Activated CD4-positive, alpha-beta T cell treated with anti-CD3 and anti-CD28 coated beads, Interleukin-2, amount 50 U/mL, for 4 hours (primary cell): ENCODE results near the gene MAP3K2.

Source experiments
- DNase-seq, 2 experiments: peaks; one replicate each; pipeline ENCODE4 v3.0.0-alpha.2; 2020

The MAP3K2 gene, protein sequence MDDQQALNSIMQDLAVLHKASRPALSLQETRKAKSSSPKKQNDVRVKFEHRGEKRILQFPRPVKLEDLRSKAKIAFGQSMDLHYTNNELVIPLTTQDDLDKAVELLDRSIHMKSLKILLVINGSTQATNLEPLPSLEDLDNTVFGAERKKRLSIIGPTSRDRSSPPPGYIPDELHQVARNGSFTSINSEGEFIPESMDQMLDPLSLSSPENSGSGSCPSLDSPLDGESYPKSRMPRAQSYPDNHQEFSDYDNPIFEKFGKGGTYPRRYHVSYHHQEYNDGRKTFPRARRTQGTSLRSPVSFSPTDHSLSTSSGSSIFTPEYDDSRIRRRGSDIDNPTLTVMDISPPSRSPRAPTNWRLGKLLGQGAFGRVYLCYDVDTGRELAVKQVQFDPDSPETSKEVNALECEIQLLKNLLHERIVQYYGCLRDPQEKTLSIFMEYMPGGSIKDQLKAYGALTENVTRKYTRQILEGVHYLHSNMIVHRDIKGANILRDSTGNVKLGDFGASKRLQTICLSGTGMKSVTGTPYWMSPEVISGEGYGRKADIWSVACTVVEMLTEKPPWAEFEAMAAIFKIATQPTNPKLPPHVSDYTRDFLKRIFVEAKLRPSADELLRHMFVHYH

GRCh38 chr2:127387655-127388422 is at the start of gene MAP3K2:
Gene MAP3K2 (minus strand): TSS chr2:127387975. CDS start chr2:127343129, 44,846 bp downstream.
- peak; percentile 91 for DNase-seq

GRCh38 chr2:127437056-127437455 is 49.3 kb upstream of the MAP3K2 start:
- DNase-seq: no peak

- no peak for DNase-seq
These were observed 46.7 kb upstream of the MAP3K2 start for GRCh38 chr2:127434515-127434914.

DNA sequence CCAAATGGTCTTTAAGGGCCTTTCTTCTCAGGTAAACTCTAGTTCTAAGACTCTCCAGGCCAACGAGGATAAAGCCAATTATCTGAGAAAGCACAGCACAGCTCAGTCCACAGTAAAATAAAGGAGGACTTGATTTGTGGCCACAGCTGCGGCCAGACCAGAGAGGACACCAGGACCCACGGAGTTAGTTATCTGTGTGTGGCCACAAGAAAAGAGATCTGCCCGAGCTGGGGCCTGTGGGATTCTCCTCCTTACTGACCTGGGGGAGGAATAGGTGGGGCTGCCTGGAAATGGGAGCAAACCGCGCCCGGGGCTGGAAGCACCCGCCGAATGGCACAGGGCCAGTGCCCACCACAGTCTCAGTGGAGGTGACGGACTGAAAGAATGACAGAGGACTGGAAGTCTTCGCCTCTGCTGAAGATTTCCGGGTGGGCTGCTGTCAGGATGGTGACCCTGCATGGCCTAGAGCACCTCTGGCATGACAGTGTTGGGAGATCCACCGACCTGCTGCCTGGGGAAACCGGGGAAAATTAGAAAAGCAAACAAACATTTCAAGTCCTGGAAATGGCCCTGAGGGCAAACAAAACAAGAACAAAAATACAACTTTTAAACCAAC is 43.7 kb upstream of the MAP3K2 start:
- DNase-seq: no peak

DNA sequence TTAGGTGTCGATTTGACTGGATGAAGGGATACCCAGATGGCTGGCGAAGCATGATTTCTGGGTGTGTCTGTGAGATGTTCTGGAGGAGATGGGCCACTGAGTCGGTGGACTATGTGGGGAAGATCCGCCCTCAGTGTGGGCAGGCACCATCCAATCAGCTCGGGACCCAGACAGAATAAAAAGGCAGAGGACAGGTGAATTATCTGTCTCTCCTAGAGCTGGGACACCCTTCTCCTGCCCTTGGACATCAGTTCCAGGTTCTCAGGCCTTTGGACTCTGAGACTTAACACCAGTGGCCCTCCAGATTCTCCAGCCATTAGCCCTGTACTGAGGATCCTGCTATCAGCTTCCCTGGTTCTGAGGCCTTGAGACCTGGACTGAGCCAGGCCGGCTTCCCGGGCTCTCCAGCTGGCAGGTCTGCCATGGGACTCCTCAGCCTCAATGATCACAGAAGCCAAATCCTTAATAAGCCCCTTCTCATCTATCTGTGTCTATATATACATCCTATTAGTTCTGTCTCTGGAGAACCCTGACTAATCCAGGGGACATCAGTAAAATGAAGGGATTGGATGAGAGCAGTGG is 42.2 kb upstream of the MAP3K2 start:
- no peak for DNase-seq

- no peak for DNase-seq
These were observed 41.5 kb upstream of the MAP3K2 start for GRCh38 chr2:127429291-127429690.

DNA sequence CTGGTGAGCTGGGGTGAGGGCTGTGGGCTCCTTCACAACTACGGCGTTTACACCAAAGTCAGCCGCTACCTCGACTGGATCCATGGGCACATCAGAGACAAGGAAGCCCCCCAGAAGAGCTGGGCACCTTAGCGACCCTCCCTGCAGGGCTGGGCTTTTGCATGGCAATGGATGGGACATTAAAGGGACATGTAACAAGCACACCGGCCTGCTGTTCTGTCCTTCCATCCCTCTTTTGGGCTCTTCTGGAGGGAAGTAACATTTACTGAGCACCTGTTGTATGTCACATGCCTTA is 41.0 kb upstream of the MAP3K2 start:
- no peak for DNase-seq

- DNase-seq: no peak
These were observed 40.5 kb upstream of the MAP3K2 start for GRCh38 chr2:127428057-127428814.

- no peak for DNase-seq
These were observed 39.7 kb upstream of the MAP3K2 start for GRCh38 chr2:127427376-127428056.

DNA sequence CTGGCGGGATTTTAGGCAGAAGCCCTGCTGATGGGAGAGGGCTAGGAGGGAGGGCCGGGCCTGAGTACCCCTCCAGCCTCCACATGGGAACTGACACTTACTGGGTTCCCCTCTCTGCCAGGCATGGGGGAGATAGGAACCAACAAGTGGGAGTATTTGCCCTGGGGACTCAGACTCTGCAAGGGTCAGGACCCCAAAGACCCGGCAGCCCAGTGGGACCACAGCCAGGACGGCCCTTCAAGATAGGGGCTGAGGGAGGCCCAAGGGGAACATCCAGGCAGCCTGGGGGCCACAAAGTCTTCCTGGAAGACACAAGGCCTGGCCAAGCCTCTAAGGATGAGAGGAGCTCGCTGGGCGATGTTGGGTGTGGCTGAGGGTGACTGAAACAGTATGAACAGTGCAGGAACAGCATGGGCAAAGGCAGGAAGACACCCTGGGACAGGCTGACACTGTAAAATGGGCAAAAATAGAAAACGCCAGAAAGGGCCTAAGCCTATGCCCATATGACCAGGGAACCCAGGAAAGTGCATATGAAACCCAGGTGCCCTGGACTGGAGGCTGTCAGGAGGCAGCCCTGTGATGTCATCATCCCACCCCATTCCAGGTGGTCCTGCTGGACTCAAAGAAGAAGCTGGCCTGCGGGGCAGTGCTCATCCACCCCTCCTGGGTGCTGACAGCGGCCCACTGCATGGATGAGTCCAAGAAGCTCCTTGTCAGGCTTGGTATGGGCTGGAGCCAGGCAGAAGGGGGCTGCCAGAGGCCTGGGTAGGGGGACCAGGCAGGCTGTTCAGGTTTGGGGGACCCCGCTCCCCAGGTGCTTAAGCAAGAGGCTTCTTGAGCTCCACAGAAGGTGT is 39.0 kb upstream of the MAP3K2 start:
- no peak for DNase-seq

DNA sequence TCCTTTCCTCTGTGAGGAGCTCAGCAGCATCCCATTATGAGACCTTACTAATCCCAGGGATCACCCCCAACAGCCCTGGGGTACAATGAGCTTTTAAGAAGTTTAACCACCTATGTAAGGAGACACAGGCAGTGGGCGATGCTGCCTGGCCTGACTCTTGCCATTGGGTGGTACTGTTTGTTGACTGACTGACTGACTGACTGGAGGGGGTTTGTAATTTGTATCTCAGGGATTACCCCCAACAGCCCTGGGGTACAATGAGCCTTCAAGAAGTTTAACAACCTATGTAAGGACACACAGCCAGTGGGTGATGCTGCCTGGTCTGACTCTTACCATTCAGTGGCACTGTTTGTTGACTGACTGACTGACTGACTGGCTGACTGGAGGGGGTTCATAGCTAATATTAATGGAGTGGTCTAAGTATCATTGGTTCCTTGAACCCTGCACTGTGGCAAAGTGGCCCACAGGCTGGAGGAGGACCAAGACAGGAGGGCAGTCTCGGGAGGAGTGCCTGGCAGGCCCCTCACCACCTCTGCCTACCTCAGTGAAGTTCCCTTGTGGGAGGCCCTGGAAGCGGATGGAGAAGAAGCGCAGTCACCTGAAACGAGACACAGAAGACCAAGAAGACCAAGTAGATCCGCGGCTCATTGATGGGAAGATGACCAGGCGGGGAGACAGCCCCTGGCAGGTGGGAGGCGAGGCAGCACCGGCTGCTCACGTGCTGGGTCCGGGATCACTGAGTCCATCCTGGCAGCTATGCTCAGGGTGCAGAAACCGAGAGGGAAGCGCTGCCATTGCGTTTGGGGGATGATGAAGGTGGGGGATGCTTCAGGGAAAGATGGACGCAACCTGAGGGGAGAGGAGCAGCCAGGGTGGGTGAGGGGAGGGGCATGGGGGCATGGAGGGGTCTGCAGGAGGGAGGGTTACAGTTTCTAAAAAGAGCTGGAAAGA is 38.0 kb upstream of the MAP3K2 start:
- DNase-seq: no peak

DNA sequence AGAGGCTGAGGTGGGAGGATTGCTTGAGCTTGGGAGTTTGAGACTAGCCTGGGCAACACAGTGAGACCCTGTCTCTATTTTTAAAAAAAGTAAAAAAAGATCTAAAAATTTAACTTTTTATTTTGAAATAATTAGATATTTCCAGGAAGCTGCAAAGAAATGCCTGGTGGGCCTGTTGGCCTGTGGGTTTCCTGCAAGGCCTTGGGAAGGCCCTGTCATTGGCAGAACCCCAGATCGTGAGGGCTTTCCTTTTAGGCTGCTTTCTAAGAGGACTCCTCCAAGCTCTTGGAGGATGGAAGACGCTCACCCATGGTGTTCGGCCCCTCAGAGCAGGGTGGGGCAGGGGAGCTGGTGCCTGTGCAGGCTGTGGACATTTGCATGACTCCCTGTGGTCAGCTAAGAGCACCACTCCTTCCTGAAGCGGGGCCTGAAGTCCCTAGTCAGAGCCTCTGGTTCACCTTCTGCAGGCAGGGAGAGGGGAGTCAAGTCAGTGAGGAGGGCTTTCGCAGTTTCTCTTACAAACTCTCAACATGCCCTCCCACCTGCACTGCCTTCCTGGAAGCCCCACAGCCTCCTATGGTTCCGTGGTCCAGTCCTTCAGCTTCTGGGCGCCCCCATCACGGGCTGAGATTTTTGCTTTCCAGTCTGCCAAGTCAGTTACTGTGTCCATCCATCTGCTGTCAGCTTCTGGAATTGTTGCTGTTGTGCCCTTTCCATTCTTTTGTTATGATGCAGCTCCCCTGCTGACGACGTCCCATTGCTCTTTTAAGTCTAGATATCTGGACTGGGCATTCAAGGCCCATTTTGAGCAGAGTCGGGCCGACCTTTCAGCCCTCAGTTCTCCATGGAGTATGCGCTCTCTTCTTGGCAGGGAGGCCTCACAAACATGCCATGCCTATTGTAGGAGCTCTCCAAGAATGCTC is 37.1 kb upstream of the MAP3K2 start:
- no peak for DNase-seq

DNA sequence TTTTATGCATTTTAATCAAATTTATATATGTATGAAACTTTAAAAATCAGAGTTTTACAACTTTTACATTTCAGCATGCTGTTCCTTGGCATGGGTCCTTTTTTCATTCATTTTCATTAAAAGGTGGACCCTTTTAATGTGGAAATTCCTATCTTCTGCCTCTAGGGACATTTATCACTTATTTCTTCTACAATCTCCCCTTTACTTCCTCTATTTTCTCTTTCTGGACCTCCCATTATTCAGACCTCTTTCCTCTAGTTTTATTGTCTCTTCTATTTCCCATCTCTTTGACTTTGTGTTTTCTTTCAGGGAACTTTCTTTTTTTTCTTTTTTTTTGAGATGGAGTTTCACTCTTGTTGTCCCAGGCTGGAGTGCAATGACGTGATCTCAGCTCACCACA is 36.1 kb upstream of the MAP3K2 start:
- DNase-seq: no peak

GRCh38 chr2:127423478-127423843 is 35.7 kb upstream of the MAP3K2 start:
- no peak for DNase-seq

DNA sequence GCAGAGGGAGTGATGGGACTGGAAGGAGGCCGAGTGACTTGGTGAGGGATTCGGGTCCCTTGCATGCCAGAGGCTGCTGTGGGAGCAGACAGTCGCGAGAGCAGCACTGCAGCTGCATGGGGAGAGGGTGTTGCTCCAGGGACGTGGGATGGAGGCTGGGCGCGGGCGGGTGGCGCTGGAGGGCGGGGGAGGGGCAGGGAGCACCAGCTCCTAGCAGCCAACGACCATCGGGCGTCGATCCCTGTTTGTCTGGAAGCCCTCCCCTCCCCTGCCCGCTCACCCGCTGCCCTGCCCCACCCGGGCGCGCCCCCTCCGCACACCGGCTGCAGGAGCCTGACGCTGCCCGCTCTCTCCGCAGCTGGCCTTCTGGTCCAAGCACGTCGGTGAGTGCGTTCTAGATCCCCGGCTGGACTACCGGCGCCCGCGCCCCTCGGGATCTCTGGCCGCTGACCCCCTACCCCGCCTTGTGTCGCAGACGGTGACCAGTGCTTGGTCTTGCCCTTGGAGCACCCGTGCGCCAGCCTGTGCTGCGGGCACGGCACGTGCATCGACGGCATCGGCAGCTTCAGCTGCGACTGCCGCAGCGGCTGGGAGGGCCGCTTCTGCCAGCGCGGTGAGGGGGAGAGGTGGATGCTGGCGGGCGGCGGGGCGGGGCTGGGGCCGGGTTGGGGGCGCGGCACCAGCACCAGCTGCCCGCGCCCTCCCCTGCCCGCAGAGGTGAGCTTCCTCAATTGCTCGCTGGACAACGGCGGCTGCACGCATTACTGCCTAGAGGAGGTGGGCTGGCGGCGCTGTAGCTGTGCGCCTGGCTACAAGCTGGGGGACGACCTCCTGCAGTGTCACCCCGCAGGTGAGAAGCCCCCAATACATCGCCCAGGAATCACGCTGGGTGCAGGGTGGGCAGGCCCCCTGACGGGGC is 35.0 kb upstream of the MAP3K2 start:
- no peak for DNase-seq

- no peak for DNase-seq
These were observed 34.2 kb upstream of the MAP3K2 start for GRCh38 chr2:127421871-127422558.
